MCF 10A (cell line): Measurements from ENCODE around the gene HS2ST1. TPM values are rescaled to one million over a fixed set of nuclear protein-coding genes. Genes with fewer than 3 reads are reported as not detected.

Experiments used
- BruUV-seq: library from RNA; stranded (reverse); fragments of 400-500 nt; replicated peaks from 2 replicates; lab custom pipeline; 2021; lab: Mats Ljungman, UMichigan
- CTCF ChIA-PET: fragments of 300-600 bp; sonication (Branson Sonifier 250); formaldehyde crosslinking; extraction: SDS; loops from one replicate; lab custom pipeline; 2021; ENCODE audit warnings: antibody characterized with exemption, inconsistent platforms; lab: Yijun Ruan, JAX
- POLR2A ChIA-PET: fragments of 300-600, 350-650 bp; sonication (Branson Sonifier 250); formaldehyde crosslinking; extraction: SDS; loops from one replicate; lab custom pipeline; 2020; ENCODE audit warnings: antibody characterized with exemption, inconsistent platforms; lab: Yijun Ruan, JAX
- DNase-seq: peaks from one replicate; pipeline ENCODE4 v3.0.0-alpha.2; 2018; ENCODE audit not compliant: unreplicated experiment
- H3K27ac Mint-ChIP-seq: one replicate; pipeline ENCODE4 v1.8.0; 2022; ENCODE audit warnings: mild to moderate bottlenecking, low read depth, mixed read lengths; ENCODE audit not compliant: unreplicated experiment
- H3K27me3 Mint-ChIP-seq: one replicate; pipeline ENCODE4 v1.8.0; 2022; ENCODE audit warnings: mixed read lengths; ENCODE audit not compliant: insufficient read depth, unreplicated experiment
- H3K36me3 Mint-ChIP-seq: one replicate; pipeline ENCODE4 v1.8.0; 2022; ENCODE audit warnings: mild to moderate bottlenecking, moderate library complexity, mixed read lengths; ENCODE audit not compliant: insufficient read depth, unreplicated experiment
- H3K4me1 Mint-ChIP-seq: one replicate; pipeline ENCODE4 v1.8.0; 2022; ENCODE audit warnings: mixed read lengths; ENCODE audit not compliant: insufficient read depth, unreplicated experiment
- H3K4me3 Mint-ChIP-seq: one replicate; pipeline ENCODE4 v1.8.0; 2022; ENCODE audit warnings: mild to moderate bottlenecking, moderate library complexity, mixed read lengths; ENCODE audit not compliant: unreplicated experiment
- H3K9me3 Mint-ChIP-seq: one replicate; pipeline ENCODE4 v1.8.0; 2022; ENCODE audit warnings: mixed read lengths; ENCODE audit not compliant: unreplicated experiment
- CTCF ChIP-seq: fragments of 200-600 bp; IDR thresholded peaks from one replicate; pipeline ENCODE4 v1.8.0; 2022; ENCODE audit warnings: antibody characterized with exemption, mild to moderate bottlenecking; ENCODE audit not compliant: unreplicated experiment
- intact Hi-C: fragments of 100-400 bp; cut with micrococcal nuclease; formaldehyde crosslinking; loops from 2 replicates; pipeline ENCODE4 v1.14.1; 2022
- total RNA-seq: library from RNA; stranded (reverse); gene quantifications from 2 replicates; pipeline ENCODE4 v1.2.3, GENCODE V29; 2022

Gene HS2ST1
- total RNA-seq, 1 experiment from 2014 or later: 20.4 TPM

- no peak for DNase-seq
- peaks cover 7% of the 10 kb centered on the region for H3K4me1 Mint-ChIP-seq
- POLR2A ChIA-PET: no interaction called here
- H3K4me3 Mint-ChIP-seq: no peak overlapping the region
- no peaks in the 10 kb centered on the region for H3K27me3 Mint-ChIP-seq
- CTCF ChIA-PET: interaction anchor here (0.6 to 0.7 kb wide), 2 partner anchors 17 to 865 kb away, joined by 3 read pairs; no protein-coding TSS in a partner anchor
- no peaks in the 10 kb centered on the region for H3K9me3 Mint-ChIP-seq
- intact Hi-C loops: no loop called here
- no peaks in the 10 kb centered on the region for H3K36me3 Mint-ChIP-seq
- H3K27ac Mint-ChIP-seq: no peak overlapping the region
- no peak for TF ChIP-seq CTCF
- BruUV-seq: no TSS peak
Measured at GRCh38 chr1:87146538-87146937, 232.1 kb downstream of the HS2ST1 start.

- Mint-ChIP-seq H3K9me3 (no peaks in the 10 kb centered on the region), H3K4me1 (peaks cover 7% of the 10 kb centered on the region), H3K4me3 (no peak overlapping the region), H3K36me3 (no peaks in the 10 kb centered on the region), H3K27me3 (no peaks in the 10 kb centered on the region), H3K27ac (no peak overlapping the region)
- POLR2A ChIA-PET: no interaction called here
- no TSS peak for BruUV-seq
- no peak for TF ChIP-seq CTCF
- intact Hi-C loops: no loop called here
- CTCF ChIA-PET: interaction anchor here (0.6 to 0.7 kb wide), 2 partner anchors 17 to 865 kb away, joined by 3 read pairs; no protein-coding TSS in a partner anchor
- no peak for DNase-seq
Measured at GRCh38 chr1:87146986-87147385, 232.6 kb downstream of the HS2ST1 start.

DNA sequence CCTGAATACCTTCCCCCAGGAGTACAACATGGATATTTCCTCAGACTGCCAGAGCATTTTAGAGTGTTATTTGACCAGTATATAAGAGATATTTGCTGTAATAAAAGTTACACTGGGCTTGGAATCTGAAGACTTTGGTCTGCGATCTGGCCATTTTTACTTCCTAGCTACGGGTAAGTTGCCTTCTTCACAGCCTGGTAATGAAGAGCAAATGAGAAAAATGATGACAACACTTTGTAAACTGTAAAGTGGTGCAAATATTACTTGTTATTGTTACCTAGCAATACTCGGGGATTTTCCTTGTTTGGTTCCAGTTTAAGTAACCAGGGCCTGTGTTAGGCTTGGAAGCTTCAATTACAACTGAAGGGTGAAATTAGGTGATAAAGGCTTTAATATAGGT lies 233.4 kb downstream of the HS2ST1 start:
- CTCF ChIA-PET: no interaction called here

GRCh38 chr1:87148661-87149060 lies 234.2 kb downstream of the HS2ST1 start:
- intact Hi-C loops: no loop called here

More for the DNA sequence above, 233.4 kb downstream of the HS2ST1 start:
- no peak overlapping the region for H3K4me3 Mint-ChIP-seq
- POLR2A ChIA-PET: no interaction called here
- DNase-seq: no peak
- peaks cover 7% of the 10 kb centered on the region for H3K4me1 Mint-ChIP-seq
- no peaks in the 10 kb centered on the region for H3K36me3 Mint-ChIP-seq
- H3K27me3 Mint-ChIP-seq: no peaks in the 10 kb centered on the region
- no peak overlapping the region for H3K27ac Mint-ChIP-seq
- no peaks in the 10 kb centered on the region for H3K9me3 Mint-ChIP-seq
- intact Hi-C loops: no loop called here
- no TSS peak for BruUV-seq
- no peak for TF ChIP-seq CTCF

More at GRCh38 chr1:87148661-87149060, 234.2 kb downstream of the HS2ST1 start:
- BruUV-seq: no TSS peak
- no peak overlapping the region for H3K27ac Mint-ChIP-seq
- ChIA-PET POLR2A (no interaction called here), CTCF (interaction anchor here (0.7 kb wide), 1 partner anchor 1153 kb away, joined by 3 read pairs; no protein-coding TSS in a partner anchor)
- peaks cover 7% of the 10 kb centered on the region for H3K4me1 Mint-ChIP-seq
- TF ChIP-seq CTCF: no peak
- H3K4me3 Mint-ChIP-seq: no peak overlapping the region
- no peaks in the 10 kb centered on the region for H3K27me3 Mint-ChIP-seq
- no peak for DNase-seq
- H3K9me3 Mint-ChIP-seq: no peaks in the 10 kb centered on the region
- H3K36me3 Mint-ChIP-seq: no peaks in the 10 kb centered on the region
